Prostate gland (tissue), 2 donors: Measurements from ENCODE around the gene F8A3. TPM values are rescaled to one million over a fixed set of nuclear protein-coding genes. Genes with fewer than 3 reads are reported as not detected.
"Not testable (repeated sequence)": the region's sequence is repeated elsewhere in the genome, so short reads cannot be mapped to it uniquely, and the experiment has no call there.

Experiments used
- DNase-seq: peaks from one replicate; pipeline ENCODE4 v3.0.0-alpha.2; 2019; ENCODE audit warnings: low spot score
- H3K27ac ChIP-seq, 2 donors: fragments of 200-600 bp; sonication (generic); 2 replicates each; pipeline ENCODE4 v1.5.1; 2017 to 2019
- H3K27me3 ChIP-seq: fragments of 200-600 bp; sonication (generic); replicated peaks from 2 replicates; pipeline ENCODE4 v1.5.1; 2019; ENCODE audit not compliant: insufficient read depth
- H3K36me3 ChIP-seq, 2 donors: fragments of 200-600 bp; sonication (generic); 1 replicate in 1 of 2; 2 replicates in 1 of 2; pipeline versions ENCODE4 v1.5.1 to v1.8.1; 2017 to 2019
- H3K4me1 ChIP-seq: fragments of 200-600 bp; sonication (generic); replicated peaks from 2 replicates; pipeline ENCODE4 v1.5.1; 2019
- H3K4me3 ChIP-seq, 2 donors: fragments of 200-600 bp; sonication (generic); 2 replicates each; pipeline ENCODE4 v1.5.1; 2017 to 2019
- H3K9me3 ChIP-seq: fragments of 200-600 bp; sonication (generic); 2 replicates; pipeline ENCODE4 v1.5.1; 2017
- POLR2A ChIP-seq: fragments of 450-650 bp; IDR thresholded peaks from one replicate; pipeline ENCODE4 v1.6.1; 2016; ENCODE audit warnings: antibody characterized with exemption, mild to moderate bottlenecking
- WGBS: methylation state at CpG from one replicate; pipeline ENCODE4 v1.1.5; 2018; 5-methylcytosine and 5-hydroxymethylcytosine counted together
- intact Hi-C: fragments of 100-400 bp; cut with DNase I; formaldehyde crosslinking; loops from one replicate; pipeline ENCODE4 v1.14.2; 2022
- total RNA-seq, 2 donors: library from RNA; depleted of rRNA; stranded (reverse); fragments of >200 nt; gene quantifications; one replicate each; pipeline ENCODE4 v1.1.0, GENCODE V29; 2016
- TF ChIP-seq, protein P1 (sequence below), 4 experiments: fragments of 200-600 bp in 2 of 4; fragments of 450-650 bp in 2 of 4; sonication (generic) in 2 of 4; IDR thresholded peaks; 1 replicate in 3 of 4; 2 replicates in 1 of 4; pipeline ENCODE4 v1.5.1; 2016 to 2019; ENCODE audit warnings: antibody characterized with exemption in 4 of 4, mild to moderate bottlenecking in 2 of 4, moderate library complexity in 2 of 4

F8A3 gene
- 10 to 100 TPM; 23.1 to 33.1 TPM for total RNA-seq

DNA sequence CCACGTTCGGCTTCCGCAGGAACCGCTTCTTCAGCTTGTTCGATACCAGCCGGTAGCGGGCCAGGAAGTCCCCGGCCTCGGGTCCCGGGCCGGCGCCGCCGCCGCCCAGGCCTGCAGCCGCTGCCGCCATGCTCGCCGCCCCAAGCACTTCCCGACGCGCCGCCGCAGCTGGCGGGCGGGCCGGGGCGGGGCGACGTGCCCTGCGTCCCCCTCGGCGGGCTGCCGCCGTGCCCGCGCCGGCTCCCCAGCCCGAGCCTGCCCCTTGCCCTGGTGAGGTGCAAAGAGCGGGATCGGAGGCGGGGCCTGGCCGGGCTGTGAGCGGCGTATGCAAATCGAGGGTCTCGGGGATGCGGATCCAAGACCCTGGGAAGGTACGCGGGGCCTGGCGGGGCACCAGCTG lies at the start of gene F8A3:
Gene F8A3, minus strand, starts transcription at position 150 of the 400 bp plus-strand sequence. Its CDS starts 20 bp downstream, at position 130.
- DNase-seq, H3K9me3 ChIP-seq, intact Hi-C loops, H3K4me1 ChIP-seq, H3K36me3 ChIP-seq, H3K27ac ChIP-seq, H3K27me3 ChIP-seq, H3K4me3 ChIP-seq: not testable (repeated sequence)
- no CpG with 5 or more reads among the region's 51 CpGs for WGBS

- no peak for TF ChIP-seq POLR2A
- TF ChIP-seq, protein P1, sequence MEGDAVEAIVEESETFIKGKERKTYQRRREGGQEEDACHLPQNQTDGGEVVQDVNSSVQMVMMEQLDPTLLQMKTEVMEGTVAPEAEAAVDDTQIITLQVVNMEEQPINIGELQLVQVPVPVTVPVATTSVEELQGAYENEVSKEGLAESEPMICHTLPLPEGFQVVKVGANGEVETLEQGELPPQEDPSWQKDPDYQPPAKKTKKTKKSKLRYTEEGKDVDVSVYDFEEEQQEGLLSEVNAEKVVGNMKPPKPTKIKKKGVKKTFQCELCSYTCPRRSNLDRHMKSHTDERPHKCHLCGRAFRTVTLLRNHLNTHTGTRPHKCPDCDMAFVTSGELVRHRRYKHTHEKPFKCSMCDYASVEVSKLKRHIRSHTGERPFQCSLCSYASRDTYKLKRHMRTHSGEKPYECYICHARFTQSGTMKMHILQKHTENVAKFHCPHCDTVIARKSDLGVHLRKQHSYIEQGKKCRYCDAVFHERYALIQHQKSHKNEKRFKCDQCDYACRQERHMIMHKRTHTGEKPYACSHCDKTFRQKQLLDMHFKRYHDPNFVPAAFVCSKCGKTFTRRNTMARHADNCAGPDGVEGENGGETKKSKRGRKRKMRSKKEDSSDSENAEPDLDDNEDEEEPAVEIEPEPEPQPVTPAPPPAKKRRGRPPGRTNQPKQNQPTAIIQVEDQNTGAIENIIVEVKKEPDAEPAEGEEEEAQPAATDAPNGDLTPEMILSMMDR (IDR thresholded peaks at IDR 0.05): no peak
- H3K4me1 ChIP-seq: no peaks in the 10 kb centered on the region
- DNase-seq: no peak
- intact Hi-C loops: no loop called here
- H3K27ac ChIP-seq: no peak overlapping the region
- no peaks in the 10 kb centered on the region for H3K9me3 ChIP-seq
- no peaks in the 10 kb centered on the region for H3K27me3 ChIP-seq
- H3K36me3 ChIP-seq: no peaks in the 10 kb centered on the region
- no peak overlapping the region for H3K4me3 ChIP-seq
These were observed 46.9 kb upstream of the F8A3 start for GRCh38 chrX:155505296-155505695.

DNA sequence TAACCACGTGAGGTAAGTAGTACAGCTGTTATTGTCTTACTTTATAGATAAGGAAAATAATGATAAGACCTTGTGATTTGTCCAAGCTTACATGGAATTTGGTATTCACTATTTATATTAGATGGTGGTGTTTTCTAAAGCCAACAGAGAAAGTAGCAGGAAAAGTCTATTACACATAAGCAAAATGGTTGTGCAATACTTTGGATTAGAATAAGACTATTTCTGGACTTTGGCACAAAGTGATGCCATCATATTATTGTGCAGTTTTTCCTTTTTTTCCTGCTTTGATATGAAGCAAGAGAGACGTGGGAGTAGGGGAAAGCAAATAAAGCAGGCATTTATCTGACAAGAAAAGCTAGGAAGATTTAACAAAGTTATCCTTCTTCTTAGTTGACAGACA lies 36.7 kb upstream of the F8A3 start:
- H3K36me3 ChIP-seq, H3K27ac ChIP-seq, H3K4me1 ChIP-seq, intact Hi-C loops, DNase-seq, H3K27me3 ChIP-seq, H3K9me3 ChIP-seq, H3K4me3 ChIP-seq: not testable (repeated sequence)
- WGBS: no CpG with 5 or more reads among the region's 2 CpGs

- H3K36me3 ChIP-seq, H3K9me3 ChIP-seq, intact Hi-C loops, DNase-seq, H3K27ac ChIP-seq, H3K4me1 ChIP-seq, H3K4me3 ChIP-seq, H3K27me3 ChIP-seq: not testable (repeated sequence)
- WGBS: 80% methylated on average over 1 of the region's 3 CpGs
These were observed 33.0 kb upstream of the F8A3 start for GRCh38 chrX:155491421-155491820.

GRCh38 chrX:155477136-155477535 lies 18.7 kb upstream of the F8A3 start:
- H3K9me3 ChIP-seq, intact Hi-C loops, H3K4me1 ChIP-seq, H3K36me3 ChIP-seq, DNase-seq, H3K27me3 ChIP-seq, H3K4me3 ChIP-seq, H3K27ac ChIP-seq: not testable (repeated sequence)
- no CpG with 5 or more reads among the region's 7 CpGs for WGBS

GRCh38 chrX:155466269-155466938 lies 8.0 kb upstream of the F8A3 start:
- H3K4me3 ChIP-seq, H3K36me3 ChIP-seq, H3K9me3 ChIP-seq, intact Hi-C loops, H3K4me1 ChIP-seq, H3K27me3 ChIP-seq, DNase-seq, H3K27ac ChIP-seq: not testable (repeated sequence)
- WGBS: no CpG with 5 or more reads among the region's 9 CpGs

GRCh38 chrX:155460501-155460900 lies 2.1 kb upstream of the F8A3 start:
- not testable (repeated sequence) for H3K4me3 ChIP-seq

GRCh38 chrX:155457761-155458447 lies 516 bp downstream of the F8A3 start:
- H3K4me3 ChIP-seq, H3K27ac ChIP-seq, H3K4me1 ChIP-seq, DNase-seq, intact Hi-C loops, H3K9me3 ChIP-seq, H3K36me3 ChIP-seq, H3K27me3 ChIP-seq: not testable (repeated sequence)
- WGBS: no CpG with 5 or more reads among the region's 97 CpGs

More at GRCh38 chrX:155460501-155460900, 2.1 kb upstream of the F8A3 start:
- H3K36me3 ChIP-seq, intact Hi-C loops, DNase-seq, H3K4me1 ChIP-seq, H3K27ac ChIP-seq, H3K9me3 ChIP-seq, H3K27me3 ChIP-seq: not testable (repeated sequence)
- no CpG with 5 or more reads among the region's 8 CpGs for WGBS
